SK-N-MC (cell line): ENCODE results near the gene FBLN1.

Experiments used
- EZH2 ChIP-seq: fragments of 200-600 bp; sonication (generic); IDR thresholded peaks from one replicate; pipeline ENCODE4 v1.6.1; 2017; ENCODE audit warnings: antibody characterized with exemption
- FOXP2 ChIP-seq: optimal IDR thresholded peaks from 2 replicates; pipeline ENCODE3; 2011; ENCODE audit warnings: mild to moderate bottlenecking, moderate library complexity; ENCODE audit not compliant: insufficient read depth; ENCODE audit errors: extremely low read length, control extremely low read depth
- POLR2AphosphoS5 ChIP-seq: IDR thresholded peaks from 2 replicates; pipeline ENCODE4 v1.6.1; 2012; ENCODE audit warnings: mild to moderate bottlenecking, low read depth, low read length, borderline replicate concordance

DNA sequence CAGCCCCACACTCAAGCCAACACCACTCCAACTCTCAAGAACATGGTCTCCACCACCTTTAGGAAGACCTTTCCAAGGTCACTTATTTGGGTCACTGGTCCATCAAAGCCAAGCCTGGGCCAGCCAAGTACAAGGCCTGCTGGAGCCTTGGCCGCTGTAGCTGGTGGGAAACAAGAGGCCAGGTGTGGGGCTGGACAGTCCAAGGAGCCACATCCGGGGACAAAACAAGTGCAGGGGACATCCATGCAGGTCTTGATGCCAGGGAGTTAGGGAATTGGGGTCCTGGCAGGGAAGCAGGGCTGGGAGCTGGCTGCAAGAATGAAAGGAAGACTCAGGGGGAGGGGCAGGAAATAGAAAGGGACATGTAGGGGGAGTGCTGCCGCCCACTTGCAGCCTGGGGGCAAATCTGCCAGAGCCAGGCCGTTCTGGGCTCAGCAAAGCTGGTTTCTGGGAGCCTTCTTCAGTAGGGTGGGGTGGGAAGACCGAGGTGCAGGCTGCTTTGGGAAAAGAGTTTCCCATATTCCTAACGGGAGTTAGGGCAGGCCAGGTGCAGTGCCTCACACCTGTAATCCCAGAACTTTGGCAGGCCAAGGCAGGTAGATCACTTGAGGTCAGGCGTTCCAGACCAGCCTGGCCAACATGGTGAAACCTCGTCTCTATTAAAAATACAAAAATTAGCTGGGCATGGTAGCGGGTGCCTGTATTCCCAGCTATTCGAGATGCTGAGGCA, 99.5 kb downstream of the FBLN1 start:
- TF ChIP-seq EZH2 (no peak), POLR2AphosphoS5 (no peak), FOXP2 (no peak)
